Adrenal gland (tissue), 12 donors: Measurements from ENCODE around the gene MTM1. TPM values are rescaled to one million over a fixed set of nuclear protein-coding genes. Genes with fewer than 3 reads are reported as not detected.
A peak's percentile ranks its signal among the peaks of the same experiment; 100 is the strongest.

Experiments
- DNase-seq, 7 donors: peaks; one replicate each; pipeline ENCODE4 v3.0.0-alpha.2; 2019 to 2020
- H3K27ac ChIP-seq, 5 donors: fragments of 200-600 bp; sonication (generic) in 4 of 5; 1 replicate in 3 of 5; 2 replicates in 2 of 5; pipeline versions ENCODE4 v1.5.1 to v1.8.0; 2016 to 2020; ENCODE audit warnings: mild to moderate bottlenecking in 1 of 5
- H3K27me3 ChIP-seq: fragments of 200-600 bp; 2 replicates; pipeline ENCODE4 v1.8.0; 2021
- H3K36me3 ChIP-seq, 2 donors: fragments of 200-600 bp; replicated peaks in 1 of 2; 1 replicate in 1 of 2; 2 replicates in 1 of 2; pipeline versions ENCODE4 v1.5.1 to v1.8.0; 2018 to 2022
- H3K4me1 ChIP-seq, 2 donors: fragments of 200-600 bp; replicated peaks in 1 of 2; 1 replicate in 1 of 2; 2 replicates in 1 of 2; pipeline versions ENCODE4 v1.5.1 to v1.8.0; 2018 to 2021
- H3K4me3 ChIP-seq, 4 donors: fragments of 200-600 bp; sonication (generic) in 3 of 4; one replicate each; pipeline ENCODE4 v1.5.1; 2016 to 2018
- H3K9me3 ChIP-seq, 3 donors: fragments of 200-600 bp; sonication (generic) in 1 of 3; replicated peaks in 1 of 3; 1 replicate in 2 of 3; 2 replicates in 1 of 3; pipeline versions ENCODE4 v1.5.1 to v1.8.0; 2016 to 2021
- POLR2A ChIP-seq, 2 donors: fragments of 450-650 bp; IDR thresholded peaks; one replicate each; pipeline ENCODE4 v1.6.1; 2017; ENCODE audit warnings: antibody characterized with exemption in 2 of 2, mild to moderate bottlenecking in 2 of 2, moderate library complexity in 1 of 2
- WGBS, 4 donors: extraction: QIAGEN DNeasy Blood & Tissue Kit in 2 of 4; methylation state at CpG; one replicate each; pipeline versions ENCODE4 v1.1.5 to v1.1.7; 2013 to 2017; 5-methylcytosine and 5-hydroxymethylcytosine counted together
- intact Hi-C, 2 donors: fragments of 100-400 bp; cut with DNase I; formaldehyde crosslinking; loops; one replicate each; pipeline versions ENCODE4 v1.14.1 to v1.15.0; 2022 to 2023
- polyA plus RNA-seq, 3 donors: library from polyadenylated mRNA; stranded (reverse); fragments of 200-250 nt in 2 of 3; fragments of 350-450 nt in 1 of 3; fragmentation: Illumina TruSeq in 1 of 3; extraction: RNeasy Lipid Tissue Mini Kit (QIAGEN cat#74804) in 1 of 3; gene quantifications; one replicate each; pipeline ENCODE4 v1.2.3, GENCODE V29; 2013 to 2014
- total RNA-seq, 9 donors: library from RNA; depleted of rRNA in 4 of 9; stranded (reverse); fragments of >200 nt in 4 of 9; fragments of 120-200 nt in 1 of 9; fragmentation: NEBNext Ultra II Directional in 1 of 9; extraction: Animal tissue kit (Norgen Biotek cat#: 25700) in 1 of 9; gene quantifications; one replicate each; pipeline versions ENCODE4 v1.1.0 to v1.2.4, GENCODE V29; 2013 to 2023
- TF ChIP-seq, protein P1 (sequence below), 6 experiments: fragments of 450-650 bp in 4 of 6; fragments of 200-600 bp in 2 of 6; sonication (generic) in 1 of 6; IDR thresholded peaks; 1 replicate in 5 of 6; 2 replicates in 1 of 6; pipeline versions ENCODE4 v1.5.1 to v1.8.0; 2016 to 2021; ENCODE audit warnings: antibody characterized with exemption in 6 of 6, mild to moderate bottlenecking in 2 of 6, moderate library complexity in 1 of 6
- donor health status: healthy with polysubstance abuse.
- donor health status: Bipolar disorder and iron deficiency.
- donor health status: DM: yes; HTN: yes; CAD: no.
- donor health status: DM: no; HTN: no; CAD: no.
- donor health status: DM: no; HTN: no; CAD: no.
- donor health status: DM: yes; HTN: yes; CAD: no.

The MTM1 gene
- total and polyA plus RNA-seq, 12 donors: 4.1 to 31.4 (median 24.9) TPM

DNA sequence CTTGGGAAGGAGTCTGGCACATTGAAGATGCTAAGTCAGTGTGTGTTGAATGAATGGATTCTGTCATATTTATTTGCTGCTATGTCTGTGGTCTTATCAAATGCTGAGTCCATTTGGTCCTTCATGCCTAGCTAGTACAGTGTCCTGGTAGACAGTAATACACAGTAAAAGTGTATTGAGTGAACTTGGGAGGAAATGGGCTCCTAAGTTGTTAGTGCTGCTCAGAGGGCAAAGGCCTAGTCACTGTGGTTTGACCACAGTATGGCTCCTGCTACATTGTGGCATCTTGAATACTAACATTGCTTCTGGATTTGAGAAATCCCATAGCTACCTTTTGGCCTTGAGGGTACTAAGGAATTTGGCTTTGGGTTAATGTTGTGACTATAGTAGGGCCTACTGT lies 33.9 kb downstream of the MTM1 start:
- Histone ChIP-seq H3K27me3 (no peaks in the 10 kb centered on the region), H3K9me3 (no peaks in the 10 kb centered on the region), H3K36me3 (no peaks in the 10 kb centered on the region), H3K4me1 (no peaks in the 10 kb centered on the region), H3K27ac (no peak overlapping the region), H3K4me3 (no peak overlapping the region)
- no peak for TF ChIP-seq POLR2A (IDR thresholded peaks at IDR 0.05)
- TF ChIP-seq, protein P1, sequence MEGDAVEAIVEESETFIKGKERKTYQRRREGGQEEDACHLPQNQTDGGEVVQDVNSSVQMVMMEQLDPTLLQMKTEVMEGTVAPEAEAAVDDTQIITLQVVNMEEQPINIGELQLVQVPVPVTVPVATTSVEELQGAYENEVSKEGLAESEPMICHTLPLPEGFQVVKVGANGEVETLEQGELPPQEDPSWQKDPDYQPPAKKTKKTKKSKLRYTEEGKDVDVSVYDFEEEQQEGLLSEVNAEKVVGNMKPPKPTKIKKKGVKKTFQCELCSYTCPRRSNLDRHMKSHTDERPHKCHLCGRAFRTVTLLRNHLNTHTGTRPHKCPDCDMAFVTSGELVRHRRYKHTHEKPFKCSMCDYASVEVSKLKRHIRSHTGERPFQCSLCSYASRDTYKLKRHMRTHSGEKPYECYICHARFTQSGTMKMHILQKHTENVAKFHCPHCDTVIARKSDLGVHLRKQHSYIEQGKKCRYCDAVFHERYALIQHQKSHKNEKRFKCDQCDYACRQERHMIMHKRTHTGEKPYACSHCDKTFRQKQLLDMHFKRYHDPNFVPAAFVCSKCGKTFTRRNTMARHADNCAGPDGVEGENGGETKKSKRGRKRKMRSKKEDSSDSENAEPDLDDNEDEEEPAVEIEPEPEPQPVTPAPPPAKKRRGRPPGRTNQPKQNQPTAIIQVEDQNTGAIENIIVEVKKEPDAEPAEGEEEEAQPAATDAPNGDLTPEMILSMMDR (IDR thresholded peaks at IDR 0.05): no peak
- no peak for DNase-seq
- intact Hi-C loops: no loop called here

DNA sequence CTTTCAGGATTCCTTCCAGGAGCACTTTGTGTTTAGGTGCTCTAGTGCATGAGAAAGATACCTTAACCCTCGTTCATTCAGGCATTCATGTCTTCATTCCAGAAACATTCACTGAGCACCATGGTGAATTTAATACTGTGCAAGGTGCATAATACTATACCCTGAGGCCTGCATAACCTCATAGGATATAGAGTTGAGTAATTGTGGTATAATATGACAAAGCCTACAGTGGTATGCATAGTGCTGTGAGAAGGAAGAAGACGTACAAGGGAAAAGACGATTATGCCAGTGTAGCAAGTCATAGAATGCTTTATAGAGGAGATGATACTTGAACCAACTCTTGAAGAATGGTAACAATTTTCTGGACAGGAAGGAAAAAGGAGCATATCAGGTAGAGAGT lies 34.3 kb downstream of the MTM1 start:
- TF ChIP-seq, protein P1 (IDR thresholded peaks at IDR 0.05): no peak
- no peak for TF ChIP-seq POLR2A (IDR thresholded peaks at IDR 0.05)

DNA sequence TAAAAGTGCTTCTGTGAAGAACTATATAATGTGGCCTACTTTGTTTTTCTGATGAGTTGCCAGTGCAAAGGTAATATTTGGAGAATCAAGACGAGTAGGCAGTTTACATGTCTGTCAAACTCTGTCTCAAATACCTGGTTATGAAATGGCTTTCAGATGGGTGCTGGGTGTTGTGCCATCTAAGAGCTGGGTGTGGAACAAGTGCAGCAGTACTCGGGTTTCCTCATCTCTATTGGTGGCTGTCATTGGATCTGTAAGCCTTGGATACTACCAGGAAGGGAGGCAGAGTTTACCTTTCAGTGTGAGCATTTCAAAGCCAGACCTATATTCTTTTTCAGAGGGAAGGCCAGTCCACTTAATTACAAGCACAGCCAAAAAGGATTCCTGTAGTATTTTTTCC lies 37.2 kb downstream of the MTM1 start:
- H3K4me1 ChIP-seq: no peaks in the 10 kb centered on the region
- no peaks in the 10 kb centered on the region for H3K9me3 ChIP-seq
- no peak for DNase-seq
- 37 to 71% (median 39%) methylated on average over 1 to 2 of the region's 2 CpGs for WGBS, 4 donors
- no peaks in the 10 kb centered on the region for H3K27me3 ChIP-seq
- no peak overlapping the region for H3K4me3 ChIP-seq
- H3K27ac ChIP-seq: peak overlapping the region in 3 of 5 donors; percentile 25 to 35 (median 26)
- TF ChIP-seq, protein P1 (IDR thresholded peaks at IDR 0.05): no peak
- TF ChIP-seq POLR2A (IDR thresholded peaks at IDR 0.05): no peak
- no peaks in the 10 kb centered on the region for H3K36me3 ChIP-seq
- intact Hi-C loops: no loop called here

More for the DNA sequence above, 34.3 kb downstream of the MTM1 start:
- no peaks in the 10 kb centered on the region for H3K36me3 ChIP-seq
- DNase-seq: no peak
- no peaks in the 10 kb centered on the region for H3K9me3 ChIP-seq
- WGBS, 4 donors: 76 to 97% (median 87%) methylated on average over 3 of the region's 3 CpGs
- no peak overlapping the region for H3K27ac ChIP-seq
- no peak overlapping the region for H3K4me3 ChIP-seq
- H3K4me1 ChIP-seq: no peaks in the 10 kb centered on the region
- intact Hi-C loops: no loop called here
- no peaks in the 10 kb centered on the region for H3K27me3 ChIP-seq

GRCh38 chrX:150607201-150607600 lies 38.8 kb downstream of the MTM1 start:
- WGBS, 4 donors: 73 to 97% (median 84%) methylated on average over 5 of the region's 5 CpGs

More at GRCh38 chrX:150607201-150607600, 38.8 kb downstream of the MTM1 start:
- no peaks in the 10 kb centered on the region for H3K9me3 ChIP-seq
- no peak for DNase-seq
- H3K4me3 ChIP-seq: no peak overlapping the region
- TF ChIP-seq, protein P1 (IDR thresholded peaks at IDR 0.05): no peak
- no peak for TF ChIP-seq POLR2A (IDR thresholded peaks at IDR 0.05)
- intact Hi-C loops: no loop called here
- H3K4me1 ChIP-seq: no peaks in the 10 kb centered on the region
- no peaks in the 10 kb centered on the region for H3K27me3 ChIP-seq
- H3K27ac ChIP-seq: no peak overlapping the region
- no peaks in the 10 kb centered on the region for H3K36me3 ChIP-seq
